Activated T-cell treated with anti-CD3 and anti-CD28 coated beads for 1 hour (primary cell): ENCODE data around the gene DOP1A.

Experiments
- DNase-seq: peaks from one replicate; pipeline ENCODE4 v3.0.0-alpha.2; 2020; ENCODE audit warnings: low read depth

DOP1A gene

DNA sequence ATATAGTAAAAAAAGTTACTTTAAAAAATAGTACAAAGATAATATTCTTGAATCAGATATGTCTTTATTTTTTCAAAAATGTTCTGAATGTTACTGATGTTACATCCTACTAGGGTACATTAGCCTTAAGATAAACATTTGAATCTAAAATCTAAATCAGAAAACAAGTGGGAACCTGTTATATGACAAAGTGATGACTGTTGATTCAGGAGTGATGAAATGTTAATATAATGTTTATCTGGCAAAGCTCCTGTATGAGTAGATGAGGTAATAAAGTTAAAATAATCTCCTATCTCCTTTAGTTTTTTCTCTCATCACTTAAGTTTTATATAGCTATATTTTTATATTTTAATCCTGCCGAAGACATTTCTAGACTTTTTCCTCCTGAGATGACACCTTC is 4.2 kb downstream of the DOP1A start:
- DNase-seq = no peak

- no peak for DNase-seq
These were observed 5.3 kb downstream of the DOP1A start for GRCh38 chr6:83072726-83073125.

DNA sequence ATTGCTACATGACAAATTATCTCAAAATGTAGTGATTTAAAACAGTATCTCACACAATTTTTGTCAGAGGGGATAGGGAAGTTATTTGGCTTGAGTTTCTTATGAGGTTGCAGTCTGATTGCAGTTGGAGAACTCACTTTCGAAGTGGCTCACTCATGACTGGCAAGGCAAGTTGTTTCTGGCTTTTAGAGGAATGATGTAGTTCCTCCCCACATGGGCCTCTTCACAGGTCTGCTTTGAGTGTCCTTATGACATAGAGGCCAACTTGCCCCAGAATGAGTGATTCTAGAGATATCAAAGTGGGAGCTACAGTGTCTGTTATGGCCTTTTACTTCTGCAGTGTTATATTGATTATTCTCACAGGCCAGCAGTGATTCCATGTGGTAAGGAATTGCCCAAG is 6.1 kb downstream of the DOP1A start:
- DNase-seq = no peak

- no peak for DNase-seq
These were observed 16.0 kb downstream of the DOP1A start for GRCh38 chr6:83083476-83083875.

GRCh38 chr6:83086751-83087150 is 19.3 kb downstream of the DOP1A start:
- DNase-seq = no peak

DNA sequence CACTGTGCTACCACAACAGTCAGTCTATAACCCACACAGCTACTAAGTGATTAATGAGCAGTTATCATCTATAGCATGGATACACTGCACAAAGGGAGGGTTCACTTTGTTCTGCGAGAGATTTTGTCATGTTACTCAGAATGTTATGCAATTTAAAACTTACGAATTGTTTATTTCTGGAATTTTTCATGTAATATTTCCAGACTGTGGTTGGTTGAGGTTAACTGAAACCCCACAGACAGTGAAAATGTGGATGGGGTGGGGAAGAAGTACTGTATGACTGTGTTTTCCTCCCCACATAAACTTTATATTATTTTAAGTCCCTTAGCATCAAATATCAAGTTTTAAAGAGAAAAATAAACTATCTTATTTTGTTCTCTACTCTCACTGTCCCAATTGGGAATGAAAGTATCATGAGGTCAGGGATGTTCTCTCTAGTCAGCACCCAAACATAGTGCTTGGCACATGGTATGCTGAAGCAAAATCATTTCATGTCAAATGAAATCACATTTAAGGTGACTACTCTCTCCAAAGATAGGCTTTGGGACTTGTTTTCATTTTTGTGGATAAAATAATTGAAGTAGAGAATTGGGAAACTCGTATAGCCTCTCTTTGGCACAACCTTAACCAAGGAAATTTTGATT is 25.4 kb downstream of the DOP1A start:
- DNase-seq = no peak

GRCh38 chr6:83096791-83097190 is 29.3 kb downstream of the DOP1A start:
- no peak for DNase-seq

- DNase-seq = no peak
These were observed 29.7 kb downstream of the DOP1A start for GRCh38 chr6:83097204-83097603.

GRCh38 chr6:83097675-83098074 is 30.2 kb downstream of the DOP1A start:
- no peak for DNase-seq

- no peak for DNase-seq
These were observed 31.1 kb downstream of the DOP1A start for GRCh38 chr6:83098589-83098988.

GRCh38 chr6:83108378-83108777 is 40.9 kb downstream of the DOP1A start:
- DNase-seq = no peak

GRCh38 chr6:83113258-83113657 is 45.8 kb downstream of the DOP1A start:
- no peak for DNase-seq

DNA sequence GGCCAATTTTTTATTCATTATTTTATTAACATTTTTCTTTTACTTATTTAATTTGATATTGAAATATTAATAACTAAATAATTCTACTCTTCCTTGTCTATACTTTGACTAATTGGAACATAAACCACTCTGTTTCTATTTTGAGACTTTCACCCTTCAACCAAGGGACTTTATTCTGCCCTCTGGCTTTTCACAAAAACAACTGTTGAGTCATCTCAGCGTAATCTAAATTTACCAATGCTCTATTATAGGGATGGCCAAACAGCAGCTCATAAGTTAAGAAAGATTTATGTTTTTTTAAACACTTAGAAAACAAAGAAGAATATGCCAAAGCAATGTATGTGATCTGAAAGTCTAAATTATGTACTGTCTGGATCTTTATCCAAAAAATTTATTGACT is 46.7 kb downstream of the DOP1A start:
- no peak for DNase-seq

DNA sequence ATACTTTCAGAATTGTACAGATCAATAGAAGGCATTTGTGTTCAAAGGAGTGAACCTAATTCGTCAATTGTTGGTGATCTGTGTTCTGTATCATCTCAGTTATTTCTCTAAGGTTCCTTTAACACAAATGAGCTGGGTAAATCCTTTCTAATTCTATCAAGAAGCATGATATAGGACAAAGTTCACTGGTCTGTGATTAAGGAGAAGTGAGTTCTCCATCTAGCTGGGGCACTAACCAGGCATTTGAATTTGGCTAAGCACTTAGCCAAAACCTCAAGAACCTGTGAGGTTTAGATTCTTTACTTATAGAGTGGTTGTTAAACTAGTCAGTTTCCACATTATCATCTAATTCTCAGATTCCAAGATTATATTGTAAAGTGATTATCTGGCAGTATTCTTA is 50.3 kb downstream of the DOP1A start:
- DNase-seq = no peak

DNA sequence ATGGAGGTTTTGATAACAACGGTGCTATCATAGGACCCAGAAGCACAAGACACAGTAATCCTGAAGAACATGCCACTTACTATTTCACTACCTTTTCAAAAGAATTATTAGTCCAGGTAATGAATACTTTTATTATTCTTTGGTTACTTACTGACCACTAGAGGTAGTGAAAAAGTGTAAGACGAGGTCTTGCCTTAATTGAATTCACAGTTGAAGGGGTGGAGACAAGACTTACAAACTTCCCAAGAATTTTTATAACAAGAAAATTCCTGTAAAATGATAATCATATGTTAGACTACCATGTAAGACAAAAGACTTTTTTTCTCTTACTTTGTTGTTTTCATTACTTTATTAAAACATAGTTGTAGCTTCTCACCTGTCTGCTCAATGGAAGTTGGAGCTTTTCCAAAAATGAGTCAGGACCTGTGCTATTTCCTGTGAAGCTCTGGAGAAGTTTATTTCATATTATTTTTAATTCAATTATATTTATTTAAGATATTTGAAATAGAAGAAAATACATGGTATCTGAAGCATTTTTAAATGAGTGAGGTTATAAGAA is 52.4 kb downstream of the DOP1A start:
- DNase-seq = no peak

- DNase-seq = no peak
These were observed 57.1 kb downstream of the DOP1A start for GRCh38 chr6:83124553-83124952.

DNA sequence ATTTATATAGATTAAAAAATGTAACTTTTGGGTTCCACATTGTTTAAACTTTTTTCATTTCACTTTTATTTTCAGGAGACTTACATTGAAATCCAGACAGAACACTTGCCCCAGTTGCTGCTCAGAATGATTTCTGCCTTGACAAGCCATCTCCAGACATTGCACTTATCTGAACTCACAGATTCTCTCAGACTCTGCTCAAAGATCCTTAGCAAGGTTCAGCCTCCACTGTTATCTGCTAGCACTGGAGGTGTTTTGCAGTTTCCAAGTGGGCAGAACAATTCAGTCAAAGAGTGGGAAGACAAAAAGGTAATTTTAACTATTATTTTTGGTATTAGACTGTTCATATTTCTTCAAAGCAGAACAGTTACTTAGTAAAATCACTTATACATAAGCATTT is 58.0 kb downstream of the DOP1A start:
- no peak for DNase-seq

GRCh38 chr6:83126223-83126622 is 58.8 kb downstream of the DOP1A start:
- no peak for DNase-seq

- no peak for DNase-seq
These were observed 59.3 kb downstream of the DOP1A start for GRCh38 chr6:83126807-83127206.

DNA sequence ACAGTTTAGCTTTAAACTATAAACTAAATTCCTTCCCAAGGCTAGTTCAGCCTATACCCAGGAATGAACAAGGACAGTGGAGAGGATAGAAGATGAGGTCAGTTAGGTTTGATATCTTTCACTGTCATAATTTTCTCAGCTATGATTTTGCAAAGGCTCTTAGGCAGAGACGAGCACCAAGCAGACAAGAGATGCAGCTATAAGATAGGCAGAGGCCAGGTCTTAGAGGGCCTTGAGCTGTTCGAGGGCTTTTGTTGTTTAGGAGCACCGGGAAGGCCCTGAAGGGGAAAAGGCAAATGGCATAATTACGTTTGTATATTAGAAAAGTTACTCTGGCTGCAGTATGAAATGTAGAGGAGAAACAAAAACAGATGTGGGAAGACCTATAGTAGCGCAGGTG is 59.8 kb downstream of the DOP1A start:
- no peak for DNase-seq

GRCh38 chr6:83127976-83128375 is 60.5 kb downstream of the DOP1A start:
- no peak for DNase-seq

- no peak for DNase-seq
These were observed 64.7 kb downstream of the DOP1A start for GRCh38 chr6:83132121-83132520.

GRCh38 chr6:83138118-83138722 is 70.7 kb downstream of the DOP1A start:
- no peak for DNase-seq

- DNase-seq = no peak
These were observed 71.3 kb downstream of the DOP1A start for GRCh38 chr6:83138758-83139157.
